ENCODE measurements around the gene ZC3H10. TPM values are rescaled to one million over a fixed set of nuclear protein-coding genes. Genes with fewer than 3 reads are reported as not detected.
A peak's percentile ranks its signal among the peaks of the same experiment; 100 is the strongest.

Gene ZC3H10
- total and polyA plus RNA-seq, 2 of the 13 experiments (the other 11 are each of a cell fraction or from before 2014, with no cell fraction given): 0.70 to 2.3 TPM

DNA sequence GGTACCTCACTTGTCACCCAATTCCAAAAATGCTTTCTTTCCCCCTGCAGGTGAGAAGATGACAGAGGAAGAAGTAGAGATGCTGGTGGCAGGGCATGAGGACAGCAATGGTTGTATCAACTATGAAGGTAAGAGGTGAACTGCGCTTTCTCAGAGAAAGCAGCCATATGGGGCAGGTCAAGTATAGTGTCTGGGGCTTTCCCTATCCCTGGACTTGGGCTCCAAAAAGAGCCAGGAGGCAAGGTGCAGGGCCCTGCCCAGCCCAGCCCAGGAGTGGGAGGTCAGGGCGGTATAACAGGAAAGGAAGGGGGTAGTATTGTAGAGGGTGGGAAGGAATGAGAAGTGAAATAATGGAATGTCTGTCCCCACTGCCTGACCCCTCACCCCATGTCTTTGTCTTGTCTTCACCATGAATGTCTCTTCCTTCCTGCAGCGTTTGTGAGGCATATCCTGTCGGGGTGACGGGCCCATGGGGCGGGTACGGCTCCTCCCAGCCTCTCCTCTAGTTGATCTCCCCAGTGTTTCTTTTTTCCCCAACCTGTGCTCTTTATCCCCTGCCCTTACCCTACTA is 42.2 kb downstream of the ZC3H10 start:
- BruUV-seq (replicated peaks): no TSS peak
- Histone ChIP-seq H3K27me3 (ENCODE audit: control insufficient read depth in 1 of 2, insufficient read depth in 2 of 2, low read length in 2 of 2) (no peaks in the 10 kb centered on the region; a peak in 1 of 5 replicates), H3K27ac (ENCODE audit: extremely low read length, insufficient read depth, low read length) (peak overlapping the region; percentile 16), H3K9ac (ENCODE audit: insufficient read depth, low read depth, low read length) (peak overlapping the region; percentile 100; the same call in 1 of the 2 replicates), H3K4me2 (ENCODE audit: low read depth, low read length) (peak overlapping the region; percentile 83), H2AFZ (ENCODE audit: low read length) (no peak overlapping the region), H3K79me2 (ENCODE audit: insufficient read depth, low read length) (peaks cover 25% of the 10 kb centered on the region), H3K9me3 (ENCODE audit: low read length) (no peaks in the 10 kb centered on the region), H3K4me1 (ENCODE audit: insufficient read depth, low read length) (peaks cover 44% of the 10 kb centered on the region), H3K4me3 (replicated peaks in 1 of 3; ENCODE audit: insufficient read depth in 1 of 3, low read depth in 2 of 3, low read length in 3 of 3) (peak overlapping the region; percentile 20 to 99 (median 92); a peak in 4 of 6 replicates), H3K36me3 (replicated peaks in 1 of 2; ENCODE audit: control insufficient read depth in 1 of 2, insufficient read depth in 2 of 2, low read length in 2 of 2) (peaks cover 24 to 45% of the 10 kb centered on the region in 2 experiments), H4K20me1 (ENCODE audit: insufficient read depth, low read length) (peaks cover 28% of the 10 kb centered on the region)
- ChIA-PET CTCF (ENCODE audit: low intra/inter-chr PET ratio, low total read pairs) (no interaction called here), POLR2A (interaction anchor here (1.4 to 3.4 kb wide), 6 partner anchors 16 to 41 kb away, joined by 4 to 30 read pairs (median 16); partner anchors contain the start of genes ESYT1, SMARCC2 and ZC3H10)
- DNase-seq (ENCODE audit: low spot score) (no peak), FAIRE-seq (no peak), ATAC-seq (no peak)
- TF ChIP-seq PRPF4 (IDR thresholded peaks at IDR 0.05; ENCODE audit: low read depth, low read length, poor library complexity, severe bottlenecking): no peak
- peak; percentile 22 for TF ChIP-seq POLR2G (IDR thresholded peaks at IDR 0.05; ENCODE audit: low read depth, low read length)
- TF ChIP-seq MXD4 (CRISPR knock-in tag; IDR thresholded peaks at IDR 0.05): no peak
- no peak for TF ChIP-seq ZFP37 (CRISPR knock-in tag; IDR thresholded peaks at IDR 0.05; ENCODE audit: borderline replicate concordance)
- 0 out of 2 replicates have a peak, but pooled peaks have one; percentile 16 for TF ChIP-seq POLR2AphosphoS5 (IDR thresholded peaks at IDR 0.05; ENCODE audit: low read depth, low read length)
- TF ChIP-seq KDM5B (CRISPR knock-in tag; IDR thresholded peaks at IDR 0.05; ENCODE audit: borderline replicate concordance): 0 out of 2 replicates have a peak, but pooled peaks have one; percentile 17
- no peak for TF ChIP-seq KAT2B (IDR thresholded peaks at IDR 0.05; ENCODE audit: borderline replicate concordance, low read depth, low read length)
- no peak for TF ChIP-seq ZFYVE20 (CRISPR knock-in tag; IDR thresholded peaks at IDR 0.05; ENCODE audit: borderline replicate concordance, low read depth)
- no peak for TF ChIP-seq ZKSCAN8 (CRISPR knock-in tag; IDR thresholded peaks at IDR 0.05; ENCODE audit: borderline replicate concordance)
- no peak for TF ChIP-seq RAD21 (CRISPR knock-in tag; IDR thresholded peaks at IDR 0.05)
- in situ Hi-C loops (cut with HindIII; ENCODE audit: extremely low pct_ligation_motif_present, low pct_unique_long_range_greater_than_20kb) (no loop called here), intact Hi-C loops (cut with micrococcal nuclease; ENCODE audit: unreplicated experiment) (no loop called here)
- 91% methylated on average over 7 of the region's 7 CpGs for WGBS (ENCODE audit: low lambda C conversion rate)

All from HepG2 (cell line).